LoVo (cell line): ENCODE data around the gene SLC5A10.
"Not testable (repeated sequence)": the region's sequence is repeated elsewhere in the genome, so short reads cannot be mapped to it uniquely, and the experiment has no call there.

ENCODE experiments used
- DNase-seq: peaks from one replicate; pipeline ENCODE4 v3.0.0-alpha.2; 2016; ENCODE audit warnings: low spot score

SLC5A10 gene

GRCh38 chr17:18947866-18948265, 4.1 kb upstream of the SLC5A10 start:
- DNase-seq, result no peak

- no peak for DNase-seq
These were observed 3.4 kb upstream of the SLC5A10 start for GRCh38 chr17:18948476-18949006.

- DNase-seq, result no peak
These were observed 2.4 kb upstream of the SLC5A10 start for GRCh38 chr17:18949566-18949965.

GRCh38 chr17:18950346-18950745, 1.6 kb upstream of the SLC5A10 start:
- DNase-seq, result no peak

GRCh38 chr17:18950944-18951905, 740 bp upstream of the SLC5A10 start:
- no peak for DNase-seq

GRCh38 chr17:18953231-18953728, 1.3 kb downstream of the SLC5A10 start:
- DNase-seq, result no peak

GRCh38 chr17:18954321-18954720, 2.4 kb downstream of the SLC5A10 start:
- DNase-seq, result no peak

GRCh38 chr17:18955009-18955408, 3.0 kb downstream of the SLC5A10 start:
- no peak for DNase-seq

- DNase-seq, result not testable (repeated sequence)
These were observed 4.1 kb downstream of the SLC5A10 start for GRCh38 chr17:18956021-18956420.

- no peak for DNase-seq
These were observed 4.6 kb downstream of the SLC5A10 start for GRCh38 chr17:18956581-18956980.

- no peak for DNase-seq
These were observed 5.9 kb downstream of the SLC5A10 start for GRCh38 chr17:18957831-18958230.

GRCh38 chr17:18958611-18959010, 6.6 kb downstream of the SLC5A10 start:
- no peak for DNase-seq

GRCh38 chr17:18959071-18959844, 7.3 kb downstream of the SLC5A10 start:
- no peak for DNase-seq

GRCh38 chr17:18959845-18960240, 7.9 kb downstream of the SLC5A10 start:
- no peak for DNase-seq

- no peak for DNase-seq
These were observed 8.3 kb downstream of the SLC5A10 start for GRCh38 chr17:18960241-18960665.

GRCh38 chr17:18960803-18961511, 9.0 kb downstream of the SLC5A10 start:
- DNase-seq, result peak; percentile 74

- no peak for DNase-seq
These were observed 9.9 kb downstream of the SLC5A10 start for GRCh38 chr17:18961634-18962493.

- DNase-seq, result no peak
These were observed 10.5 kb downstream of the SLC5A10 start for GRCh38 chr17:18962494-18962815.

- DNase-seq, result peak; percentile 28
These were observed 11.4 kb downstream of the SLC5A10 start for GRCh38 chr17:18963126-18964017.

GRCh38 chr17:18964018-18964351, 12.0 kb downstream of the SLC5A10 start:
- DNase-seq, result no peak
